ENCODE measurements around the gene MEI1. TPM values are rescaled to one million over a fixed set of nuclear protein-coding genes. Genes with fewer than 3 reads are reported as not detected.
A peak's percentile ranks its signal among the peaks of the same experiment; 100 is the strongest.

The MEI1 gene
- total RNA-seq, 1 experiment from 2014 or later = not detected

- BruUV-seq (replicated peaks) = no TSS peak
- H3K4me1 ChIP-seq = no peaks in the 10 kb centered on the region
- Mint-ChIP-seq H3K27me3 (ENCODE audit: insufficient read depth, unreplicated experiment) (peaks cover 3% of the 10 kb centered on the region), H3K4me1 (ENCODE audit: low read depth, unreplicated experiment) (no peaks in the 10 kb centered on the region), H3K4me3 (ENCODE audit: unreplicated experiment) (no peak overlapping the region), H3K9me3 (ENCODE audit: unreplicated experiment) (no peaks in the 10 kb centered on the region), H3K27ac (ENCODE audit: unreplicated experiment) (no peak overlapping the region), H3K36me3 (ENCODE audit: insufficient read depth, unreplicated experiment) (no peaks in the 10 kb centered on the region)
- intact Hi-C loops (cut with micrococcal nuclease; ENCODE audit: unreplicated experiment) = no loop called here
- DNase-seq = no peak
- ChIA-PET POLR2A (no interaction called here), CTCF (interaction anchor here (0.6 to 3.7 kb wide), 3 partner anchors 16 to 213 kb away, joined by 4 to 20 read pairs (median 5); no protein-coding TSS in a partner anchor)
- TF ChIP-seq, protein P1, sequence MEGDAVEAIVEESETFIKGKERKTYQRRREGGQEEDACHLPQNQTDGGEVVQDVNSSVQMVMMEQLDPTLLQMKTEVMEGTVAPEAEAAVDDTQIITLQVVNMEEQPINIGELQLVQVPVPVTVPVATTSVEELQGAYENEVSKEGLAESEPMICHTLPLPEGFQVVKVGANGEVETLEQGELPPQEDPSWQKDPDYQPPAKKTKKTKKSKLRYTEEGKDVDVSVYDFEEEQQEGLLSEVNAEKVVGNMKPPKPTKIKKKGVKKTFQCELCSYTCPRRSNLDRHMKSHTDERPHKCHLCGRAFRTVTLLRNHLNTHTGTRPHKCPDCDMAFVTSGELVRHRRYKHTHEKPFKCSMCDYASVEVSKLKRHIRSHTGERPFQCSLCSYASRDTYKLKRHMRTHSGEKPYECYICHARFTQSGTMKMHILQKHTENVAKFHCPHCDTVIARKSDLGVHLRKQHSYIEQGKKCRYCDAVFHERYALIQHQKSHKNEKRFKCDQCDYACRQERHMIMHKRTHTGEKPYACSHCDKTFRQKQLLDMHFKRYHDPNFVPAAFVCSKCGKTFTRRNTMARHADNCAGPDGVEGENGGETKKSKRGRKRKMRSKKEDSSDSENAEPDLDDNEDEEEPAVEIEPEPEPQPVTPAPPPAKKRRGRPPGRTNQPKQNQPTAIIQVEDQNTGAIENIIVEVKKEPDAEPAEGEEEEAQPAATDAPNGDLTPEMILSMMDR (IDR thresholded peaks at IDR 0.05; ENCODE audit: insufficient read depth in 1 of 2, low read depth in 1 of 2, low read length in 1 of 2, severe bottlenecking in 1 of 2, unreplicated experiment in 1 of 2) = no peak
- H3K9me3 ChIP-seq = no peaks in the 10 kb centered on the region
- H3K27me3 ChIP-seq (replicated peaks; ENCODE audit: control insufficient read depth, insufficient read depth, low read length) = no peaks in the 10 kb centered on the region
- no peak overlapping the region for H3K4me3 ChIP-seq (ENCODE audit: low read depth, low read length)
- no peaks in the 10 kb centered on the region for H3K36me3 ChIP-seq (ENCODE audit: control insufficient read depth, insufficient read depth, low read length)
Measured at GRCh38 chr22:41713004-41713403, 13.7 kb downstream of the MEI1 start.

- CTCF ChIA-PET = interaction anchor here (0.6 kb wide), 2 partner anchors 21 to 651 kb away, joined by 3 to 6 read pairs; no protein-coding TSS in a partner anchor
- no peaks in the 10 kb centered on the region for H3K4me1 Mint-ChIP-seq (ENCODE audit: low read depth, unreplicated experiment)
- Histone ChIP-seq H3K9me3 (no peaks in the 10 kb centered on the region), H3K4me1 (no peaks in the 10 kb centered on the region; the same call in 1 of the 2 replicates), H3K36me3 (ENCODE audit: control insufficient read depth, insufficient read depth, low read length) (no peaks in the 10 kb centered on the region), H3K27me3 (replicated peaks; ENCODE audit: control insufficient read depth, insufficient read depth, low read length) (no peaks in the 10 kb centered on the region), H3K4me3 (ENCODE audit: low read depth, low read length) (no peak overlapping the region)
- intact Hi-C loops (cut with micrococcal nuclease; ENCODE audit: unreplicated experiment) = no loop called here
- H3K9me3 Mint-ChIP-seq (ENCODE audit: unreplicated experiment) = no peaks in the 10 kb centered on the region
- no peaks in the 10 kb centered on the region for H3K36me3 Mint-ChIP-seq (ENCODE audit: insufficient read depth, unreplicated experiment)
- TF ChIP-seq, protein P1 (IDR thresholded peaks at IDR 0.05; ENCODE audit: insufficient read depth in 1 of 2, low read depth in 1 of 2, low read length in 1 of 2, severe bottlenecking in 1 of 2, unreplicated experiment in 1 of 2) = no peak
- no peak for DNase-seq
- no peak overlapping the region for H3K27ac Mint-ChIP-seq (ENCODE audit: unreplicated experiment)
- POLR2A ChIA-PET = no interaction called here
- no peak overlapping the region for H3K4me3 Mint-ChIP-seq (ENCODE audit: unreplicated experiment)
- BruUV-seq (replicated peaks) = no TSS peak
- H3K27me3 Mint-ChIP-seq (ENCODE audit: insufficient read depth, unreplicated experiment) = no peaks in the 10 kb centered on the region
Measured at GRCh38 chr22:41722496-41722895, 23.2 kb downstream of the MEI1 start.

DNA sequence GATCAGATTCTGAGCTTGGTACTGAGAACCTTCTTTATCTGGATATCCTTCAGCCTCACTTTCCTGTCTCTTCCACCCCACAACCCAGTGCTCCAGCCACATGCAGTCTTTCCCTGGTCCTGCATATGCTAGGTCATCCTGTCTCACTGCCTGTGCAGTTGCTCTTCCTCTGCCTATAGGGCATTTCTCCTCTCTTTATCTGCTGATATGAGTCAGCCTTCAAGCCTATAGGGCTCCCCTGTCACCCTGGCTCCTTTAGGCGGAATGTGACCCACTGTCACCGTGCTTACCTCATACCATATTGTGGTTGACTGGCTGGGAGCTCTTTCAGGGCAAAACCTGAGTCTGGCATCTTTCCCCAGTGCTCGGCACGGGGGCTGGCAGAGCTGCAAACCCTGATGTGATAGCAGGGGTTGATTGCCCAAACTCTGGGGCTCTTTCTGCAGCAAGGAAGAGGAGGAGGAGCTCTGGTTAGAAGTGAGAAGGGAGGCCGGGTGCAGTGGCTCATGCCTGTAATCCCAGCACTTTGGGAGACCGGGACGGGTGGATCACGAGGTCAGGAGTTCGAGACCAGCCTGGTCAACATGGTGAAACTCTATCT lies 26.3 kb downstream of the MEI1 start:
- Histone ChIP-seq H3K27me3 (replicated peaks; ENCODE audit: control insufficient read depth, insufficient read depth, low read length) (no peaks in the 10 kb centered on the region), H3K4me1 (no peaks in the 10 kb centered on the region; the same call in 1 of the 2 replicates), H3K4me3 (ENCODE audit: low read depth, low read length) (no peak overlapping the region), H3K36me3 (ENCODE audit: control insufficient read depth, insufficient read depth, low read length) (no peaks in the 10 kb centered on the region), H3K9me3 (no peaks in the 10 kb centered on the region)
- Mint-ChIP-seq H3K4me1 (ENCODE audit: low read depth, unreplicated experiment) (no peaks in the 10 kb centered on the region), H3K4me3 (ENCODE audit: unreplicated experiment) (no peak overlapping the region), H3K27ac (ENCODE audit: unreplicated experiment) (no peak overlapping the region), H3K27me3 (ENCODE audit: insufficient read depth, unreplicated experiment) (no peaks in the 10 kb centered on the region), H3K36me3 (ENCODE audit: insufficient read depth, unreplicated experiment) (no peaks in the 10 kb centered on the region), H3K9me3 (ENCODE audit: unreplicated experiment) (no peaks in the 10 kb centered on the region)
- CTCF ChIA-PET = interaction anchor here (0.5 to 0.8 kb wide), 2 partner anchors 28 to 196 kb away, joined by 3 read pairs; no protein-coding TSS in a partner anchor
- DNase-seq = peak; percentile 34 to 51
- TF ChIP-seq, protein P1 (IDR thresholded peaks at IDR 0.05; ENCODE audit: insufficient read depth in 1 of 2, low read depth in 1 of 2, low read length in 1 of 2, severe bottlenecking in 1 of 2, unreplicated experiment in 1 of 2) = no peak
- intact Hi-C loops (cut with micrococcal nuclease; ENCODE audit: unreplicated experiment) = no loop called here
- BruUV-seq (replicated peaks) = no TSS peak
- POLR2A ChIA-PET = no interaction called here
